Activated CD4-positive, alpha-beta T cell treated with anti-CD3 and anti-CD28 coated beads, Interleukin-2, amount 50 U/mL, for 16 hours (primary cell): ENCODE results near the gene PCDH19.

Experiments used
- DNase-seq: peaks from one replicate; pipeline ENCODE4 v3.0.0-alpha.2; 2020

The PCDH19 gene

GRCh38 chrX:100289066-100289558, 121.0 kb downstream of the PCDH19 start:
- DNase-seq, result no peak

- no peak for DNase-seq
Measured at GRCh38 chrX:100277231-100277630, 132.8 kb downstream of the PCDH19 start.

GRCh38 chrX:100274916-100275315, 135.2 kb downstream of the PCDH19 start:
- DNase-seq, result no peak

GRCh38 chrX:100265179-100265578, 144.9 kb downstream of the PCDH19 start:
- DNase-seq, result no peak

- DNase-seq, result peak; percentile 52
Measured at GRCh38 chrX:100264200-100264599, 145.9 kb downstream of the PCDH19 start.

GRCh38 chrX:100263650-100264049, 146.4 kb downstream of the PCDH19 start:
- no peak for DNase-seq

- DNase-seq, result no peak
Measured at GRCh38 chrX:100248885-100249493, 161.1 kb downstream of the PCDH19 start.

- DNase-seq, result no peak
Measured at GRCh38 chrX:100247826-100248225, 162.2 kb downstream of the PCDH19 start.

- DNase-seq, result no peak
Measured at GRCh38 chrX:100244681-100245080, 165.4 kb downstream of the PCDH19 start.
